ENCODE measurements around the gene MAN1A1. TPM values are rescaled to one million over a fixed set of nuclear protein-coding genes. Genes with fewer than 3 reads are reported as not detected.

MAN1A1 gene
- total RNA-seq, 2 donors from 2014 or later, result 24.8 to 35.8 TPM

DNA sequence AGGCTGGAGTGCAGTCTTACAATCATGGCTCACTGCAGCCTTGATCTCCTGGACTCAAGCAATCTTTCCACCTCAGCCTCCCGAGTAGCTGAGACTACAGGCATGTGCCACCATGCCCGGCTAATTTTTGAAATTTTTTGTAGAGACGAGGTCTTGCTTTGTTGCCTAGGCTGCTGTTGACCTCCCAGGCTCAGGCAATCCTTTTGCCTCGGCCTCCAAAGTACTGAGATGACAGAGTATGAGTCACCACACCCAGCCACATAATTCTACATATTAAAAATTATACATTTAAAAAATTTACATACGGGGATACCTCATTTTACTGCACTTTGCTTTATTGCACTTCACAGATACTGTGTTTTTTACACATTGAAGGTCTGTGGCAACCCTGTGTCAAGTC is 115.1 kb downstream of the MAN1A1 start:
- no peaks in the 10 kb centered on the region for H3K27me3 ChIP-seq
- no peaks in the 10 kb centered on the region for H3K4me1 ChIP-seq
- DNase-seq (ENCODE audit: low spot score), result no peak
- peaks cover 0 to 5% of the 10 kb centered on the region in 2 donors for H3K9me3 ChIP-seq
- TF ChIP-seq, protein P1, sequence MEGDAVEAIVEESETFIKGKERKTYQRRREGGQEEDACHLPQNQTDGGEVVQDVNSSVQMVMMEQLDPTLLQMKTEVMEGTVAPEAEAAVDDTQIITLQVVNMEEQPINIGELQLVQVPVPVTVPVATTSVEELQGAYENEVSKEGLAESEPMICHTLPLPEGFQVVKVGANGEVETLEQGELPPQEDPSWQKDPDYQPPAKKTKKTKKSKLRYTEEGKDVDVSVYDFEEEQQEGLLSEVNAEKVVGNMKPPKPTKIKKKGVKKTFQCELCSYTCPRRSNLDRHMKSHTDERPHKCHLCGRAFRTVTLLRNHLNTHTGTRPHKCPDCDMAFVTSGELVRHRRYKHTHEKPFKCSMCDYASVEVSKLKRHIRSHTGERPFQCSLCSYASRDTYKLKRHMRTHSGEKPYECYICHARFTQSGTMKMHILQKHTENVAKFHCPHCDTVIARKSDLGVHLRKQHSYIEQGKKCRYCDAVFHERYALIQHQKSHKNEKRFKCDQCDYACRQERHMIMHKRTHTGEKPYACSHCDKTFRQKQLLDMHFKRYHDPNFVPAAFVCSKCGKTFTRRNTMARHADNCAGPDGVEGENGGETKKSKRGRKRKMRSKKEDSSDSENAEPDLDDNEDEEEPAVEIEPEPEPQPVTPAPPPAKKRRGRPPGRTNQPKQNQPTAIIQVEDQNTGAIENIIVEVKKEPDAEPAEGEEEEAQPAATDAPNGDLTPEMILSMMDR (IDR thresholded peaks at IDR 0.05), result no peak
- no peaks in the 10 kb centered on the region for H3K36me3 ChIP-seq
- H3K27ac ChIP-seq, result no peak overlapping the region
- H3K4me3 ChIP-seq, result no peak overlapping the region

DNA sequence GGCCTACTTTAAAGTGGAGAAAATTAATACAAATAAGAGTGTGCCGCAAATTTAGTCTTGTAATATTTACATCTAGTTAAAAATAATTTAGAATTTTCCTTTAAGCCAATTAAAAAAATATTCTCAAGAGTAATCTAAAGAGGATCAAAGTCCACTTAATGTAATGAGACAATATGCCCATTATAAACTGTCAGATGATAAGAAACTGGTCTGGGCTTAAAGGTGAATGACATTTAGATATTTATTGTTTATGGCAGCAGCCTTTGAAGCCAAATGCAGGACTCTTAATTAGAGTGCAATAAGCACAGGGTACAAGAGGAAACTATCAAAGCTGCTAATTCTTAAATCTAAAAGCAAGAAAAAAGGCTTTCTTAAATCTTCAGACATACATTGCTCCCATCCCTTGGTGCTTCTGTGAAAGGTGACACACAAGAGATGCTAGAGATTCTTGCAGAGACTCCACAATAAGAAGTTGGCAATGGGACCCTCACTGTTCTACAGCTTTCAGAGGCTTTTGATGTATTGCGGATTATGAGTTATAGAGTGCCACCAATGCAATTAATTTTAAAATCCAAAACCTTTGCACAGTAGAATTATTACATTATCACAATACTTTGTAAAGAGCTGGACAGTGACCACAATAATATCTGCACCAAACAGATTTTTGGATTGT is 116.1 kb downstream of the MAN1A1 start:
- DNase-seq (ENCODE audit: low spot score), result no peak
- H3K27ac ChIP-seq, result no peak overlapping the region
- no peaks in the 10 kb centered on the region for H3K4me1 ChIP-seq
- H3K36me3 ChIP-seq, result no peaks in the 10 kb centered on the region
- TF ChIP-seq, protein P1 (IDR thresholded peaks at IDR 0.05), result no peak
- H3K4me3 ChIP-seq, result no peak overlapping the region
- no peaks in the 10 kb centered on the region for H3K27me3 ChIP-seq
- peaks cover 0 to 5% of the 10 kb centered on the region in 2 donors for H3K9me3 ChIP-seq

- Histone ChIP-seq H3K4me1 (no peaks in the 10 kb centered on the region), H3K4me3 (no peak overlapping the region), H3K36me3 (no peaks in the 10 kb centered on the region), H3K27ac (no peak overlapping the region), H3K9me3 (peaks cover 0 to 5% of the 10 kb centered on the region in 2 donors), H3K27me3 (no peaks in the 10 kb centered on the region)
- TF ChIP-seq, protein P1 (IDR thresholded peaks at IDR 0.05), result no peak
- no peak for DNase-seq (ENCODE audit: low spot score)
Measured at GRCh38 chr6:119231394-119231793, 118.2 kb downstream of the MAN1A1 start.

DNA sequence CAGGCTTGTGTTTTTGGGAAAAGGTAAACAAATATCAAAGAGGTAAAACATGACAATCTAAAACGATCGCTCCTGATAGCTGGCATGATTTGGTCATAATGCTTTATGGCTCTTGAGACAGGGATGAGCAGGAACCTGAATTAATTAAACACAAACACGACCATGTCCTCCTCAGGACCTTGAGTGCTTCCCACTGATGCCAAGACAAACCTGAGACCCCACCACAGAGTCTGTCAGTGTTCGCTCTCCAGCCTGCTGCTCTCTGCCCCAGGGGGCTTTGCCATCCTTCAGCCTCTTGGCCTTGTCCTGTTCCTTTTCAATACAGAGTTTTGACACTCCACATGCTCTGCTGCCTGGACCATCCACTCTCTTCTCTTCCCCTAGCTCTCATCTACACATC is 119.4 kb downstream of the MAN1A1 start:
- no peak for DNase-seq (ENCODE audit: low spot score)
- TF ChIP-seq, protein P1 (IDR thresholded peaks at IDR 0.05), result no peak
- H3K9me3 ChIP-seq, result no peaks in the 10 kb centered on the region

DNA sequence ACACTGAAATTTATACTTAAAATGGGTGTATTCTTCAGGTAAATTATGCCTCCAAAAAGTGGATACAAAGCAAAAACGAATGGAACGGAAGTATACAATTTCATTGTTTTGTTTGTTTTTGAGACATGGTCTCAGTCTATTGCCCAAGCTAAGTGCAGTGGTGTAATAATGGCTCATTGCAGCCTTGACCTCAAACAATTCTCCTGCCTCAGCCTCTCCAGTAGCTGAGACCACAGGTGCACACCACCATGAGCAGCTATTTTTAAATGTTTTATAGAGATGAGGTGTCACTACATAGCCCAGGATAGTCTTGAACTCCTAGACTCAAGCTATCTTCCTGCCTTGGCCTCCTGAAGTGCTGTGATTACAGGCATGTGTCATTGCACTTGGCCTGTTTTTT is 122.2 kb downstream of the MAN1A1 start:
- Histone ChIP-seq H3K27me3 (no peaks in the 10 kb centered on the region), H3K4me1 (no peaks in the 10 kb centered on the region), H3K4me3 (no peak overlapping the region), H3K9me3 (no peaks in the 10 kb centered on the region), H3K36me3 (no peaks in the 10 kb centered on the region), H3K27ac (no peak overlapping the region)
- DNase-seq (ENCODE audit: low spot score), result no peak
- TF ChIP-seq, protein P1 (IDR thresholded peaks at IDR 0.05), result no peak

More for the DNA sequence above, 119.4 kb downstream of the MAN1A1 start:
- Histone ChIP-seq H3K36me3 (no peaks in the 10 kb centered on the region), H3K4me1 (no peaks in the 10 kb centered on the region), H3K27me3 (no peaks in the 10 kb centered on the region), H3K27ac (no peak overlapping the region), H3K4me3 (no peak overlapping the region)

- no peaks in the 10 kb centered on the region for H3K4me1 ChIP-seq
- no peaks in the 10 kb centered on the region for H3K9me3 ChIP-seq
- no peak for DNase-seq (ENCODE audit: low spot score)
- H3K27me3 ChIP-seq, result no peaks in the 10 kb centered on the region
- TF ChIP-seq, protein P1 (IDR thresholded peaks at IDR 0.05), result no peak
- no peaks in the 10 kb centered on the region for H3K36me3 ChIP-seq
- no peak overlapping the region for H3K27ac ChIP-seq
- H3K4me3 ChIP-seq, result no peak overlapping the region
Measured at GRCh38 chr6:119226089-119226488, 123.5 kb downstream of the MAN1A1 start.

All from right atrium auricular region (tissue), 2 donors.